Esophagus muscularis mucosa (tissue), 3 donors: ENCODE results near the gene SDF4.

ENCODE experiments used
- CTCF ChIP-seq, 3 experiments: fragments of 200-600 bp in 2 of 3; fragments of 450-650 bp in 1 of 3; sonication (generic) in 2 of 3; IDR thresholded peaks; one replicate each; pipeline ENCODE4 v1.5.1; 2017 to 2019; ENCODE audit warnings: antibody characterized with exemption in 3 of 3, mild to moderate bottlenecking in 2 of 3, moderate library complexity in 1 of 3
- POLR2A ChIP-seq: fragments of 450-650 bp; IDR thresholded peaks from one replicate; pipeline ENCODE4 v1.6.1; 2017; ENCODE audit warnings: antibody characterized with exemption, moderate library complexity, mild to moderate bottlenecking, low read depth
- POLR2AphosphoS5 ChIP-seq, 2 donors: sonication (generic); formaldehyde crosslinking; IDR thresholded peaks; one replicate each; pipeline ENCODE4 v1.6.1; 2017; ENCODE audit warnings: antibody characterized with exemption in 2 of 2

- no peak for TF ChIP-seq CTCF (IDR thresholded peaks at IDR 0.05)
- TF ChIP-seq POLR2A, result no peak
- no peak for TF ChIP-seq POLR2AphosphoS5 (IDR thresholded peaks at IDR 0.05)
These were observed 5.4 kb upstream of the SDF4 start for GRCh38 chr1:1236945-1237873.
